Measurements from ENCODE around the gene CTSH. TPM values are rescaled to one million over a fixed set of nuclear protein-coding genes. Genes with fewer than 3 reads are reported as not detected.
A peak's percentile ranks its signal among the peaks of the same experiment; 100 is the strongest.

Gene CTSH
- total and polyA plus RNA-seq, 2 of the 13 experiments (the other 11 are each of a cell fraction or from before 2014, with no cell fraction given), result 265 to 653 TPM

DNA sequence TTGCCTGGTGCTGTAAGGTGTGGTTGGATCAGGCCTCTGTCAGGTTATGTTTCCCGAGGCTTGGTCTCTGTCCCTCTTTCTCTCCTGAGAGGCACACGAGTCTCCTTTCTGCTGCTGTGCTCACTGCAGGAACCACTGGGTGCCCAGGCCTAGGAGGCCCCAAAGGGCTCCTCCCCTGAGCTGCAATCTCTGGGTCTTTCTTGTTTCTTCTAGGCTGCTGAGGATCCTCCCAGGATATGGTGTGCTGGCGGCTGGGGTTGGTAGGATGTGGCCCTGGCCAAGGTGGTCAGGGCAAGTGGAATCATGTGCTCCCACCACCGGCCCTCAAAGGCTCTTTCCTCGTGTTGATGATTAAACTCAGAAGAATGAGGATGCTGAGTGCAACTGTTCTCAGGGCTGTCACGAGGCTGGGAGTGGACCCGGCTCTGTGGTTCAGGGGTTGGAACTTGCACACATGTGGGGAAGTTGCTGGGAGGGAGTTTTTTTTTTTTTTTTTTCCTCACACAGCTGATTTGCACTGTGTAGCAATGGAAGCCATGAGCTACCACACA, 43.6 kb upstream of the CTSH start (continued):
- TF ChIP-seq TFDP2 (CRISPR knock-in tag; IDR thresholded peaks at IDR 0.05) (peak; percentile 81), RORA (CRISPR knock-in tag; IDR thresholded peaks at IDR 0.05) (no peak), ZNF383 (CRISPR knock-in tag; IDR thresholded peaks at IDR 0.05; ENCODE audit: borderline replicate concordance) (no peak), TBX2 (CRISPR knock-in tag; IDR thresholded peaks at IDR 0.05; ENCODE audit: borderline replicate concordance) (peak; percentile 88), ZNF34 (CRISPR knock-in tag; IDR thresholded peaks at IDR 0.05; ENCODE audit: borderline replicate concordance) (no peak), ZNF687 (CRISPR knock-in tag; IDR thresholded peaks at IDR 0.05) (peak; percentile 100), KLF13 (CRISPR knock-in tag; IDR thresholded peaks at IDR 0.05) (no peak), REPIN1 (CRISPR knock-in tag; IDR thresholded peaks at IDR 0.05; ENCODE audit: borderline replicate concordance, low read depth) (peak; percentile 84; the same call in 1 of the 2 replicates), ZNF770 (CRISPR knock-in tag; IDR thresholded peaks at IDR 0.05) (peak; percentile 38; the same call in 1 of the 2 replicates), CHD2 (IDR thresholded peaks at IDR 0.05; ENCODE audit: low read depth, low read length) (no peak), SP1 (IDR thresholded peaks at IDR 0.05) (no peak), SP1 (CRISPR knock-in tag; IDR thresholded peaks at IDR 0.05) (no peak), NFYB (CRISPR knock-in tag; IDR thresholded peaks at IDR 0.05) (peak; percentile 39), ZNF746 (CRISPR knock-in tag; IDR thresholded peaks at IDR 0.05) (0 out of 2 replicates have a peak, but pooled peaks have one; percentile 15)
- TF ChIP-seq, protein P1, sequence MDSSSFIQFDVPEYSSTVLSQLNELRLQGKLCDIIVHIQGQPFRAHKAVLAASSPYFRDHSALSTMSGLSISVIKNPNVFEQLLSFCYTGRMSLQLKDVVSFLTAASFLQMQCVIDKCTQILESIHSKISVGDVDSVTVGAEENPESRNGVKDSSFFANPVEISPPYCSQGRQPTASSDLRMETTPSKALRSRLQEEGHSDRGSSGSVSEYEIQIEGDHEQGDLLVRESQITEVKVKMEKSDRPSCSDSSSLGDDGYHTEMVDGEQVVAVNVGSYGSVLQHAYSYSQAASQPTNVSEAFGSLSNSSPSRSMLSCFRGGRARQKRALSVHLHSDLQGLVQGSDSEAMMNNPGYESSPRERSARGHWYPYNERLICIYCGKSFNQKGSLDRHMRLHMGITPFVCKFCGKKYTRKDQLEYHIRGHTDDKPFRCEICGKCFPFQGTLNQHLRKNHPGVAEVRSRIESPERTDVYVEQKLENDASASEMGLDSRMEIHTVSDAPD (CRISPR knock-in tag; IDR thresholded peaks at IDR 0.05), result no peak
- TF ChIP-seq, protein P2, sequence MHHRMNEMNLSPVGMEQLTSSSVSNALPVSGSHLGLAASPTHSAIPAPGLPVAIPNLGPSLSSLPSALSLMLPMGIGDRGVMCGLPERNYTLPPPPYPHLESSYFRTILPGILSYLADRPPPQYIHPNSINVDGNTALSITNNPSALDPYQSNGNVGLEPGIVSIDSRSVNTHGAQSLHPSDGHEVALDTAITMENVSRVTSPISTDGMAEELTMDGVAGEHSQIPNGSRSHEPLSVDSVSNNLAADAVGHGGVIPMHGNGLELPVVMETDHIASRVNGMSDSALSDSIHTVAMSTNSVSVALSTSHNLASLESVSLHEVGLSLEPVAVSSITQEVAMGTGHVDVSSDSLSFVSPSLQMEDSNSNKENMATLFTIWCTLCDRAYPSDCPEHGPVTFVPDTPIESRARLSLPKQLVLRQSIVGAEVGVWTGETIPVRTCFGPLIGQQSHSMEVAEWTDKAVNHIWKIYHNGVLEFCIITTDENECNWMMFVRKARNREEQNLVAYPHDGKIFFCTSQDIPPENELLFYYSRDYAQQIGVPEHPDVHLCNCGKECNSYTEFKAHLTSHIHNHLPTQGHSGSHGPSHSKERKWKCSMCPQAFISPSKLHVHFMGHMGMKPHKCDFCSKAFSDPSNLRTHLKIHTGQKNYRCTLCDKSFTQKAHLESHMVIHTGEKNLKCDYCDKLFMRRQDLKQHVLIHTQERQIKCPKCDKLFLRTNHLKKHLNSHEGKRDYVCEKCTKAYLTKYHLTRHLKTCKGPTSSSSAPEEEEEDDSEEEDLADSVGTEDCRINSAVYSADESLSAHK (CRISPR knock-in tag; IDR thresholded peaks at IDR 0.05; ENCODE audit: borderline replicate concordance), result no peak
- TF ChIP-seq, protein P3, sequence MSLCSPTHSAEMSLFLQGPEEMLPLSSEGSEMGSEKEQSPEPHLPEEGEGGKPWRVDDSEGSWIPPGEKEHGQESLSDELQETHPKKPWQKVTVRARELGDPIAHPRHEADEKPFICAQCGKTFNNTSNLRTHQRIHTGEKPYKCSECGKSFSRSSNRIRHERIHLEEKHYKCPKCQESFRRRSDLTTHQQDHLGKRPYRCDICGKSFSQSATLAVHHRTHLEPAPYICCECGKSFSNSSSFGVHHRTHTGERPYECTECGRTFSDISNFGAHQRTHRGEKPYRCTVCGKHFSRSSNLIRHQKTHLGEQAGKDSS (CRISPR knock-in tag; IDR thresholded peaks at IDR 0.05; ENCODE audit: borderline replicate concordance, low read depth), result no peak
